ENCODE results near the gene ZDHHC17.
A peak's percentile ranks its signal among the peaks of the same experiment; 100 is the strongest.
"Not testable (repeated sequence)": the region's sequence is repeated elsewhere in the genome, so short reads cannot be mapped to it uniquely, and the experiment has no call there.

Gene ZDHHC17

GRCh38 chr12:76768576-76768975, 4.7 kb downstream of the ZDHHC17 start:
- no peak for DNase-seq (ENCODE audit: low read depth)

DNA sequence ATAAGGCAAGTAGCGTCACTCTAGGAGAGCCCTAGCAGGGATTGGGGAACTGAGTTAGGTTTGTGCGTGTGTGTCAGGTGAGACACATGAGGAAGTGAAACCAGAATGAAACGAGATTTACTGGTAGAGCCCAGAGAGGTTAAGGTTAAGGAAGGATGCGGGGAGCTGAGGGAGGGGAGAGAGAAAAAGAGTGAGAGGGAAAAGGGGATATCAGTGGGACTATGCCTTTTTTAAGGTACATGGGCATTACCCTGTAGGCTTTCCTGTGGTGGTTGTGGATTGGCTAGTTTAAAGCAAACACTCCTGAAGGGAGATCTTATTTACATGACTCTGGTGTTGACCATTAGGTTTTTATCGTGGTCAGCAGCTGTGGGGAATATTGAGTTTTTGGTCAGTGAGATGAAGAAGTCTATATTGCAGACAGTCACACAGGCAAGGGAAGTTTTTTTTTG, 13.9 kb downstream of the ZDHHC17 start:
- no peak for DNase-seq (ENCODE audit: low read depth)

DNA sequence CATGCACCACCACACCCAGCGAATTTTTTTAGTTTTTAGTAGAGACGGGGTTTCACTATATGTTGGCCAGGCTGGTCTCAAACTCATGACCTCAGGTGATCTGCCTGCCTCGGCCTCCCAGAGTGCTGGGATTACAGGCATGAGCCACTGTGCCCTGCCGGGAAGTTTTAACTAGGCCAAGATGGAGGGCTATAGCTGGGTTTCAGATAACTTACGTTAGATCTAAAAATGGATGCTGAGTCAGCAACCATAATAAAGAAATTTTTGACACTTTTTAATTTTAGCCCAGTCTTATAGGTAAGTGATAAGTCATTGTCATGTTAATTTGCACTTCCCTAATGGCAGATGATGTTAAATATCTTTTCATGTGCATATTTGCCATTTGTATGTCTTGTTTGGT, 14.4 kb downstream of the ZDHHC17 start:
- no peak for DNase-seq (ENCODE audit: low read depth)

DNA sequence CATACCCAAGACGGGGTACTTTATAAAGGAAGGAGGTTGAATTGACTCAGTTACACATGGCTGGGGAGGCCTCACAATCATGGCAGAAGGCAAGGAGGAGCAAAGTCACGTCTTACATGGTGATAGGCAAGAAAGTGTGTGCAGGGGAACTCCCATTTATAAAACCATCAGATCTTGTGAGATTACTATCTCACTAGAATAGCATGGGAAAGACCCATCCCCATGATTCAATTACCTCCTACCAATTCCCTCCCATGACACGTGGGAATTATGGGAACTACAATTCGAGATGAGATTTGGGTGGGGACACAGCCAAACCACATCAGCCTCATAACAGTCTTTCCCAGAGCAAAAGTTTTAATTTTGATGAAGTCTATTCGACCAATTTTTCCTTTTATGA, 15.4 kb downstream of the ZDHHC17 start:
- not testable (repeated sequence) for DNase-seq (ENCODE audit: low read depth)

GRCh38 chr12:76781321-76781720, 17.4 kb downstream of the ZDHHC17 start:
- DNase-seq (ENCODE audit: low read depth), result no peak

- DNase-seq (ENCODE audit: low read depth), result no peak
Observed at GRCh38 chr12:76782526-76782925, 18.6 kb downstream of the ZDHHC17 start.

GRCh38 chr12:76784600-76785051, 20.7 kb downstream of the ZDHHC17 start:
- DNase-seq (ENCODE audit: low read depth), result peak; percentile 64

GRCh38 chr12:76785407-76785806, 21.5 kb downstream of the ZDHHC17 start:
- no peak for DNase-seq (ENCODE audit: low read depth)

GRCh38 chr12:76786986-76787385, 23.1 kb downstream of the ZDHHC17 start:
- DNase-seq (ENCODE audit: low read depth), result no peak

DNA sequence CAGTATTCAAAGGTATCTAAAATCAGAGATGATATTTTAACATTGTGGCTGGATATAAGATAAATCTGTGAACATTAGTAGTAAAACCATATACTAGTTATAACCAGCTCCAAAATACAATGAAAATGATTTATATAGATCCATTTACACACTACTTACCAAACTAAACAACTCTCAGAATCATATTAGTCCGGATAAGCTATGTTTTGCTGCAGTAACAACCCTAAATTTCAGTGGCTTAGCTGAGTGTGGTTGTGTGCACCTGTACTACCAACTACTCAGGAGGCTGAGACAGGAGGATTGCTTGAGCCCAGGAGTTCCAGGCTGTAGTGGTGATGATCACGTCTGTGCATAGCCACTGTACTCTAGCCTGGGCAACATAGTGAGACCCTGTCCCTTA, 23.8 kb downstream of the ZDHHC17 start:
- DNase-seq (ENCODE audit: low read depth), result no peak

DNA sequence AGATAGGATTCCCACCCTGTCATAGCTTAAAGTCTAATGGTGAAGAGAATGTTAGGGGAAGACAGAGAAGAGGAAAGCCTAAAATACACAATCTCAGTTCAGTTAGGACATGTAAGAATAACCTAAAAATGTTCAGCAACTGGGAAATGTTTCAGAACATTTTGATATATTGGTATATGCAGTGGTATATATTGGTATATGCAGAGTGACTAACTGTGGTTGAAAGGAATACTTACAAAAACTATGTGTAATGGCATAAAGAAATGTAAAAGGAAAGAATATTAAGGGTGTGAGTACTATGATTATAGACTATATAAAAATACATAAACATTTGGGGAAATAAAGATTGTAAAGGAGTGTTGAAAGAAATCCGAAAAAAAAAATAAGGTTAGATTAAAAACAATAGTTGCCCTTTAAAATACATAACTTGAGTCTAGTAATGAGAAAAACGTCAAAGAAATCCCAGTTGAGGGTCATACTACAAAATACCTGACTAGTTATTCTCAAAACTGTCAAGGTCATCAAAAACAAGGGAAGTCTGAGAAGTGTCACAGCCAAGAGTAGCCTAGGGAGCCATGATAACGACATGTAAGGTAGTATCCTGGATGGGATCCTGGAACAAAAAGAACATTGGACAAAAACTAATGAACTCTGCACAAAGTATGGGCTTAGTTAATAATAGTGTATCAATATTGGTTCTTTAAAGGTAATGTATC, 25.6 kb downstream of the ZDHHC17 start:
- DNase-seq (ENCODE audit: low read depth), result no peak

DNA sequence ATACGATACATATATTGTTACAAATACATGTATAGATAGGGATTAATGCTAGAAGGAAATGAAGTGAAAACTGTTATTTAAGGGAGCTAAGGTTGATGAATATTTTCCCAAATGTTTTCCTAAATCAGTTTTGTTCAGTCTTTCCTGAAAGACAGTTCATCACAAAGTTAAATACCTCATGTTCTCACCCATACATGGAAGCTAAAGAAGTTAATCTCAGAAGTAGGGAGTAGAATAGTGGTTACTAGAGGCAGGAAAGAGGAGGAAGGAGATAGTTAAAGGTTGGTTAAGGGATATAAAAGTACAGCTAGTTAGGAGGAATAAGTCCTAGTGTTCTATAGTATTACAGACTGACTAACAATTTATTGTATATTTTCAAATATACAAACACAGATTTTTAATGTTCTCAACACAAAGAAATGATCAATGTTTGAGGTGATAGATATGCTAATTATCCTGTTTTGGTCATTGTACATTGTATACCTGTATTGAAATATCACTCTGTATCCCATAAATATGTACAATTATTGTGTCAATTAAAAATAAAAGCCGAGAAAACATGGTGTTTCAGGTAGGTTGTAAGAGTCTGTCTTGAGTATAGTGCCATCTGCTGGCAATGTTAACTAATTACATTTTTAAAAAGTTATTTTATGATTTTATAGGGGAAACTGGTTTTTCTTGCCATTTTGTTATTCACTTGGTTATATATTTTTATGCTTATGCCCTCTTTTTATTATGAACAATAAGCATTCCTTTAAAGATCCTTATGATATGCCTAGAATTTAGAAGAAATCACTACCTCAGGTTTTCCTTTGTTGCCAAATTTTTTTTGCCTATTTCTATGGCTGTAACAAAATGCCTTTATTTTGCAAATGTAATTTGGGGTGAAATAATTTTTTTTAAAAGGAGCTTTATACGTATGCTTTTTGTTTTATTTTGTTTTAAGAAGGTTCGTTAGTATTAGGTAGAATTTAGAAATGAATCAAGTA, 26.9 kb downstream of the ZDHHC17 start:
- peak; percentile 3 for DNase-seq (ENCODE audit: low read depth)

DNA sequence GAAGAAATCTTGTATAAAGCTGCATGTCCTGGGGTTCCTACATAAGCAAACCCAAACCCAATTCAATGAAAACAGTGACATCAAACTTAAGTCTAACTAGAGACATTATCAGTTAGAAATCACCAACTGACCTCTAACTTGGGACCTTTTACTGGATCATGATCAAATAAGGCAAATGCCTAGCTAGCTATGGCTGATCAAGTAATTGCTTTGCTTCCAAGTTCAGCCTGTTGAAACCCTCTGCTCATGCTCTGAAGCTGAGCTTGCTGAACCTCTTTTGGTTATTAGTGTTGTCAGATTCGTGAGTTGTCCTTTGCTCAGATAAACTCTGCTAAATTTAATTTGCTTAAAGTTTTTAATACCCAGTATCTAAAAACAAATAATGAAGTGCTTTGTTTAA, 28.9 kb downstream of the ZDHHC17 start:
- no peak for DNase-seq (ENCODE audit: low read depth)

DNA sequence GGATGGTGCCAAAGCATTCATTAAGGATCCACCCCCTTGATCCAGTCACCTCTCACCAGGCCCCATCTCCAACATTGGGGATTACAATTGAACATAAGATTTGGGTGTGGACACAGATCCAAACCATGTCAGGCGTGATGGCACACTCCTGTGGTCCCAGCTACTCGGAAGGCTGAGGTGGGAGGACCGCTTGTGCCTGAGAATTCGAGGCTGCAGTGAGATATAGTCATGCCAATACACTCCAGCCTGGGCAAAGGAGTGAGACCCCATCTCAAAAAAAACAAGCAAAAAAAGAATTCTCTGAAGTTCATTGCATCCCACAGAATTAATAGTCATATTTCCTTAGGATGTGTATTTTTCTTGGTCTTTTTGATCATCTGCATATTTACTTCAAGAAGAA, 34.9 kb downstream of the ZDHHC17 start:
- no peak for DNase-seq (ENCODE audit: low read depth)

DNA sequence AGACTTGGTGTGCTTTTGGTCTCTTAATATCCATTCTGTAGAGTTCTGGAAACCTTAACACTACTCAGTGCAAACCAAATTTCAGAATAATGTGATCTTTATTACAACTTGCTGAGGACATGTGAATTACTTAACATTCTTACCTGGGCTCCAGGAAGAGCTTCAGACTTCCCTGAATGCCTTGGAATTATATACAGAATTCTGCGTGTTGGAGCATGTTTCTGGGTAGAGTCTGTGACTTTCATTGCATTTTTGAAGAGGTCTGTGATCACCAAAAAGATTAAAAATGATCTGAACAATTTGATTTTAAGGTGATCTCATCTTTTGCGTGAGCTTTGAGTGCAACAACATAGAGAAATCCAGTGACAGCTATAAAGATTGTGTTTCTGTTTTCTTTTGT, 35.4 kb downstream of the ZDHHC17 start:
- DNase-seq (ENCODE audit: low read depth), result no peak

GRCh38 chr12:76802060-76802459, 38.1 kb downstream of the ZDHHC17 start:
- no peak for DNase-seq (ENCODE audit: low read depth)

- DNase-seq (ENCODE audit: low read depth), result no peak
Observed at GRCh38 chr12:76804435-76804976, 40.6 kb downstream of the ZDHHC17 start.

DNA sequence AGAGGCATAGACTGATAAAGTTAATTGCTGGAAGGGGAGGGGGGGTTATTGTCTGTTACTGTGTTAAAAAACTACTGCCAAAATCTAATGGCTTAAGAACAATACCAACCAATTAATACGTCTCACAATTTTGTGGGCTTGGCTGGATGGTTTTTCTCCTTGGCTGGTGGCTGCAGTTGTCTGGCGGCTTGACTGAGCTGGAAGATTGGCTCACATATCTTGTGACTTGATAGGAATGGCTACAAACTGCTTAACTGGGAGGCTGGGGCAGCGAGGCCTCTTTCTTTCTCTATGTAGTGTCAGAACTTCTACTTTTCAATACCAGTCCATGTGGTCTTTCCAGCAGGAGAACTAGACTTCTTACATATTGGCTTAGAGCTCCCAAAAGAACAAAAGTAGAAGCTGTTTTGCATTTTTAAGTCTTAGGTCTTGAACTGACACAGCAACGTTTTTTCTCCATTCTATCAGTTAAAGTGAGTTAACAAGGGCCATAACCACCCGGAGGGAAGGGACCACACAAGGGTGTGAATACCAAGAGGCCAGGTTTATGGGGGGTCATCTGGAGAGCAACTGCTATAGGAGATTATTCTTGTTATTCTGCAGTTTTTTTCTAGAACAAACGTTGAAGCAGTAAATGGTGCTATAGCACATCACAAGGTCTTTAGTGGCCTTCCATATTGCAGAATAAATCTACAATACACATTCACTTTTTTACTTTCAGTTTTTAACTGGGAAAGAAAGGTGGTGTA, 46.9 kb downstream of the ZDHHC17 start:
- no peak for DNase-seq (ENCODE audit: low read depth)

DNA sequence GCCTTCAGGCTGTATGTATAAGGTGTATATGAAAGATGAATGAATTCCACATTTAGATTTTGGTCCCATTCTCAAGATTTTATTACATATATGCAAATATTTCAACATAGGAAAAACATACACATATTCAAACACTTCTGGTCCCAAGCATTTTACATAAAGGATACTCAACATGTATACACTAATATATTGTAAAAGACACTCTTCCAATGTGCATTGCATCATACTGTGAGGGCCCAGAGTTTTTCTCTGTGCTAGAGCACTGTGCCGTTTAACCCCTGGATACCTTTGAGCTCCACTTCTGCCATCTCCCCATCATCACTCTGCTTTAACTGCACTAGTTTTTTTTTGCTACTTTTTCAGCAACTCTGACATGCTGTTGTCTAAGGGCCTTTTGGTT, 48.1 kb downstream of the ZDHHC17 start:
- DNase-seq (ENCODE audit: low read depth), result no peak

- no peak for DNase-seq (ENCODE audit: low read depth)
Observed at GRCh38 chr12:76813265-76813664, 49.4 kb downstream of the ZDHHC17 start.

DNA sequence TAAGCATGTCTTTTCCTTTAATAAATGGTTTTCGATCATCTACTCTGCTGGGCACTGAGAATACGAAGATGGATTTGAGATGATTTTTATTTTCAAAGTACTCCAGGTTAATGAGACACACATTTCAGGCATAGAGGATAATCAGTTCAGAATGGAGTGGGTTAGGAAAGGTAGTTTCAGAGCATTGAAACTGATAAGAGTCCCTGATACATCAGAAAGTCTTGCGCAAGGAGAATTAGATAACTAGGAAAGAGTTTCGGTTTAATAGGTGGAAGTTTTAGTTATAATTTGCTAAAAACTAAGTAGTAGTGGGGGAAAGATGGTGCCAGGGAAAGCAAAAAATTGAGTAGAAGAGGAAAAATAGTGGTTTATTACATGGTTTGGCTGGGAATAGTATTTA, 50.1 kb downstream of the ZDHHC17 start:
- no peak for DNase-seq (ENCODE audit: low read depth)

DNA sequence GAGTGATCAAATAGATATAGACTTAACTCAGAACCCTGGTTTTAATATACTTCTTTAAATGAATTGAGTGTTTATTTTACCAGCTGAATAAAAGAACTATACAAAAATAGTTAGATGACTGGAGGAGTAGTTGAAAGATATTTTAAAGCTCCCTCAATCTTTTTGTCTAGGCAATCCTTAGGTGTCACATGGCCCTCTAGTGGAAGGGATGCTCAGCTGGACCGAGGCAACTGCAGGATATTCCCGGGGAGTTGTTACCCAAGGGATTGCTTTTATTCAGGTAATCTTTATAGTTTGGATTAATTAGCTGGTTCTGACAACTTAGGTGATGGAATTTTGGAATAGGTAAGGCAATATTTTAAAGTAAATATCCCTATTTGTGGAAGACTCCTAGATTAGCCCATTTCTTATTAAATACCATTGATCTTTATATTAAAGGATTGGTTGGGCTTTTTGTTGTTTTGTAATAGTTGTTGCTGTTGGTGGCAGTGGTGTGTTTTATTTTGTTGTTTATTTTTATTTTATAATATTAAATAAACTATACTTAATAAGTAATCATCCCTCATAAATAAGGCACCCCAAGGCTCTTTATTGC, 57.1 kb downstream of the ZDHHC17 start:
- peak; percentile 21 for DNase-seq (ENCODE audit: low read depth)

Measured in GM04504 (cell line).